ENCODE results near the gene DSC2. TPM values are rescaled to one million over a fixed set of nuclear protein-coding genes. Genes with fewer than 3 reads are reported as not detected.

DSC2 gene
- total RNA-seq, 1 donor from 2014 or later, result 2.0 TPM

DNA sequence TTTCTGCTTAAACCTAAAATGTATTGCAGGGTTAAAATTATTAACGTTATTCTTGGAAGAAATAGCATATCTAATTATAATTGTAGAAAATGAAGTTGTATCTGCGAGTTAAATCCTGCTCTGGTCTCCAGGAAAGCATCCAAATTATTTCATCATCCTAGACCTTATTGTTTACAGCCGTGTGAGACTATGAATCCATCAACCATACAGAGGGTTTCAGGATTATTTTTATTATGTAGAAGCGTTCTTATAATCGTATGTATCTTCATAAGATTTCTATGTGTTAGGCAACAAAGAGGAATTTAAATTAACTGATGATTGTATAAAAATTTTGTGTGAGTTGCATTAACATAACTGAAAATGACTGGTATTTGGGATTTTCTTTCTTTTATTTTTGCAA, 45.2 kb downstream of the DSC2 start:
- TF ChIP-seq, protein P1, sequence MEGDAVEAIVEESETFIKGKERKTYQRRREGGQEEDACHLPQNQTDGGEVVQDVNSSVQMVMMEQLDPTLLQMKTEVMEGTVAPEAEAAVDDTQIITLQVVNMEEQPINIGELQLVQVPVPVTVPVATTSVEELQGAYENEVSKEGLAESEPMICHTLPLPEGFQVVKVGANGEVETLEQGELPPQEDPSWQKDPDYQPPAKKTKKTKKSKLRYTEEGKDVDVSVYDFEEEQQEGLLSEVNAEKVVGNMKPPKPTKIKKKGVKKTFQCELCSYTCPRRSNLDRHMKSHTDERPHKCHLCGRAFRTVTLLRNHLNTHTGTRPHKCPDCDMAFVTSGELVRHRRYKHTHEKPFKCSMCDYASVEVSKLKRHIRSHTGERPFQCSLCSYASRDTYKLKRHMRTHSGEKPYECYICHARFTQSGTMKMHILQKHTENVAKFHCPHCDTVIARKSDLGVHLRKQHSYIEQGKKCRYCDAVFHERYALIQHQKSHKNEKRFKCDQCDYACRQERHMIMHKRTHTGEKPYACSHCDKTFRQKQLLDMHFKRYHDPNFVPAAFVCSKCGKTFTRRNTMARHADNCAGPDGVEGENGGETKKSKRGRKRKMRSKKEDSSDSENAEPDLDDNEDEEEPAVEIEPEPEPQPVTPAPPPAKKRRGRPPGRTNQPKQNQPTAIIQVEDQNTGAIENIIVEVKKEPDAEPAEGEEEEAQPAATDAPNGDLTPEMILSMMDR (IDR thresholded peaks at IDR 0.05), result no peak
- H3K4me1 Mint-ChIP-seq (ENCODE audit: low read depth), result peaks cover 2% of the 10 kb centered on the region
- H3K27me3 Mint-ChIP-seq (ENCODE audit: low read depth), result peaks cover 42% of the 10 kb centered on the region
- H3K27ac Mint-ChIP-seq (ENCODE audit: unreplicated experiment), result no peak overlapping the region
- H3K4me3 Mint-ChIP-seq (ENCODE audit: unreplicated experiment), result no peak overlapping the region
- DNase-seq (ENCODE audit: low spot score), result no peak
- no peaks in the 10 kb centered on the region for H3K36me3 Mint-ChIP-seq (ENCODE audit: low read depth)
- peaks cover 7% of the 10 kb centered on the region for H3K9me3 Mint-ChIP-seq (ENCODE audit: low read depth)

DNA sequence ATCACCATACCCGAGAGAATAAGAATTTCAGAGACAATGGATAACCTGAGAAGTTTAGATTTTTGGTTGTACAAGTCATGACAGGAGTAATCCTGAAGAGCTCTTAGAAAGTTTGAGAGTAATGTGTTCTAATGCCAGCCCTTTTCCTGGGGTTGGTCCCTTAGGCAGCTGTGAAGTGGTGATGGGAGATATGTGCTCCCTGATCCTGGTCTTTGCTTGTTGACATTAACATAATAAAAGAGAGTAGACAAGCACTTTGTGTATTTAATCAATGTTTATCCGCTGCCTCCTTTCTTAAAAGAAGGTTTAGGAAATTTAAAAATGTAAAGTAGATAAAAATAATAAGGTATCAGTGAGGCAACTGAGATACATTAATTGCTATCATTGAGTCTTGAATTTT, 45.9 kb downstream of the DSC2 start:
- Mint-ChIP-seq H3K36me3 (ENCODE audit: low read depth) (no peaks in the 10 kb centered on the region), H3K27ac (ENCODE audit: unreplicated experiment) (no peak overlapping the region), H3K9me3 (ENCODE audit: low read depth) (peaks cover 7% of the 10 kb centered on the region), H3K27me3 (ENCODE audit: low read depth) (peaks cover 44% of the 10 kb centered on the region), H3K4me3 (ENCODE audit: unreplicated experiment) (no peak overlapping the region), H3K4me1 (ENCODE audit: low read depth) (no peaks in the 10 kb centered on the region)
- TF ChIP-seq, protein P1 (IDR thresholded peaks at IDR 0.05), result no peak
- no peak for DNase-seq (ENCODE audit: low spot score)

DNA sequence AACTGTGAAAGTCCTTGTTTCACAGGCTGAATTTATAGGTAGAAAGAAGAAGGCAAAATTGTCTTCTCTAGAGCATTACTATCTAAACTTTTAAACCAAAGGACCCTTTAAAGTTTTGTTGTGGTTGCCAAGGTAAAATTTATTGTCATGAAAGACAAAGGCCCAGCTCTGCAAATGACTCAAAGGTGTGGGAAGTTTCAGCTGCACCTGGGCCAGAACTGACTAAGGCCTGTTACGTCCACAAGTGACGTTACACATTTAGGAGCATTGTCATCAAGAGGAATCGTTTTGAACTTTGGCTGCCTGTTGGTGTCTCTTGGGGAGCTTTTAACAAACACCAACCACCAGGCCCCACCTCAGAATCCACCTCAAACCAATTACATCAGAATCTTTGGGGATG, 51.6 kb downstream of the DSC2 start:
- Mint-ChIP-seq H3K27ac (ENCODE audit: unreplicated experiment) (no peak overlapping the region), H3K4me3 (ENCODE audit: unreplicated experiment) (no peak overlapping the region), H3K9me3 (ENCODE audit: low read depth) (peaks cover 11% of the 10 kb centered on the region), H3K27me3 (ENCODE audit: low read depth) (peaks cover 29% of the 10 kb centered on the region), H3K4me1 (ENCODE audit: low read depth) (no peaks in the 10 kb centered on the region), H3K36me3 (ENCODE audit: low read depth) (no peaks in the 10 kb centered on the region)
- no peak for DNase-seq (ENCODE audit: low spot score)
- TF ChIP-seq, protein P1 (IDR thresholded peaks at IDR 0.05), result no peak

DNA sequence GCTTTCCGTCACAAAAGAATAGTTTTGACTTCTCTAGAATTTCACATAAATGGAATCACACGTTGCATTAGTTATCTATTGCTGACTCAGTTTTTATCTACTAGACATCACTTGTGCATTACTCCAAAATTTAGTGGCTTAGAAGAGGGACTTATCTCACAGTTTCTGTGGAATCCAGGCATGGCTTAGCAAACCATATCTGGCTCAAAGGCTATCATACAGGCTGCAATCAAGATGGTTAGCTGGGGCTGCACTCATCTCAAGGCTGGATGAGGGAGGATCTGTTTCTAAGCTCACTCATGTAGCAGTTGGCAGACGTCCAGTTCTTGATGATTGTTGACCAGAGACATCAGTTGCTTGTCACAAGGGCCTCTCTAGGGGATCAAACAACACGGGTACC, 53.0 kb downstream of the DSC2 start:
- Mint-ChIP-seq H3K27me3 (ENCODE audit: low read depth) (peaks cover 29% of the 10 kb centered on the region), H3K4me1 (ENCODE audit: low read depth) (no peaks in the 10 kb centered on the region), H3K9me3 (ENCODE audit: low read depth) (peaks cover 11% of the 10 kb centered on the region), H3K27ac (ENCODE audit: unreplicated experiment) (no peak overlapping the region), H3K36me3 (ENCODE audit: low read depth) (no peaks in the 10 kb centered on the region), H3K4me3 (ENCODE audit: unreplicated experiment) (no peak overlapping the region)
- DNase-seq (ENCODE audit: low spot score), result no peak
- TF ChIP-seq, protein P1 (IDR thresholded peaks at IDR 0.05), result no peak

DNA sequence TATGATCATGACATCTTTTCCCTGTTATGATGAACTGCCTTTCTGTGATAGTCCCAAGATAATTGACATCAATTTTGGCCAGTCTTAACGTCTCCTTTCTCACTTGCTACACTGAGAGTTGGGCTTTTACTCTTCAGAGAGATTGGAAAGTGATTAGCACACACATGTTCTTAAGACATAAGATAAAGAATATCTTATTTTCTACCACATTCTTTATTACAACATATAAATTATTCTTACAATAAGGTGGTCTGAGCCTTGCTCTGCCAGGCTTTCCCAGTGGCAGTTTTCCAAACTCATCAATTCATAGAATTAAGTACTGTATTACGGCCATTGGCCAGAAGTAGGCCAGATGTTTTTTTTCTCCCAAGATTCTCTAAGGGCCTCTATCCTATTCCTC, 54.0 kb downstream of the DSC2 start:
- Mint-ChIP-seq H3K9me3 (ENCODE audit: low read depth) (peaks cover 17% of the 10 kb centered on the region), H3K4me1 (ENCODE audit: low read depth) (no peaks in the 10 kb centered on the region), H3K36me3 (ENCODE audit: low read depth) (peaks cover 2% of the 10 kb centered on the region), H3K27me3 (ENCODE audit: low read depth) (peaks cover 39% of the 10 kb centered on the region), H3K4me3 (ENCODE audit: unreplicated experiment) (no peak overlapping the region), H3K27ac (ENCODE audit: unreplicated experiment) (no peak overlapping the region)
- no peak for DNase-seq (ENCODE audit: low spot score)
- TF ChIP-seq, protein P1 (IDR thresholded peaks at IDR 0.05), result no peak

Measured in chondrocyte (in vitro differentiated cells).